WERI-Rb-1 (cell line): Measurements from ENCODE around the gene ID4.
A peak's percentile ranks its signal among the peaks of the same experiment; 100 is the strongest.

ENCODE experiments used
- DNase-seq: peaks from one replicate; pipeline ENCODE4 v3.0.0-alpha.2; 2020
- H3K27ac ChIP-seq: fragments of 250-450 bp; sonication (Bioruptor Pico); 2 replicates; pipeline ENCODE4 v1.5.1; 2020; ENCODE audit warnings: mild to moderate bottlenecking, moderate library complexity
- H3K27me3 ChIP-seq: fragments of 250-450 bp; sonication (Bioruptor Pico); 2 replicates; pipeline ENCODE4 v1.5.1; 2021; ENCODE audit warnings: mild to moderate bottlenecking, low read depth, moderate library complexity; ENCODE audit not compliant: insufficient read depth, severe bottlenecking
- H3K36me3 ChIP-seq: fragments of 250-450 bp; sonication (Bioruptor Pico); 2 replicates; pipeline ENCODE4 v1.5.1; 2020; ENCODE audit warnings: mild to moderate bottlenecking, moderate library complexity
- H3K4me3 ChIP-seq: 2 replicates; pipeline ENCODE4 v1.5.1; 2011; ENCODE audit warnings: low read depth, mild to moderate bottlenecking, control low read depth, low read length
- H3K9me3 ChIP-seq: fragments of 250-450 bp; sonication (Bioruptor Pico); 2 replicates; pipeline ENCODE4 v1.5.1; 2021; ENCODE audit warnings: mild to moderate bottlenecking, moderate library complexity; ENCODE audit not compliant: severe bottlenecking
- CTCF ChIP-seq: IDR thresholded peaks from 2 replicates; pipeline ENCODE4 v1.5.1; 2011; ENCODE audit warnings: low read depth, mild to moderate bottlenecking, control low read depth, inconsistent platforms, low read length

ID4 gene

DNA sequence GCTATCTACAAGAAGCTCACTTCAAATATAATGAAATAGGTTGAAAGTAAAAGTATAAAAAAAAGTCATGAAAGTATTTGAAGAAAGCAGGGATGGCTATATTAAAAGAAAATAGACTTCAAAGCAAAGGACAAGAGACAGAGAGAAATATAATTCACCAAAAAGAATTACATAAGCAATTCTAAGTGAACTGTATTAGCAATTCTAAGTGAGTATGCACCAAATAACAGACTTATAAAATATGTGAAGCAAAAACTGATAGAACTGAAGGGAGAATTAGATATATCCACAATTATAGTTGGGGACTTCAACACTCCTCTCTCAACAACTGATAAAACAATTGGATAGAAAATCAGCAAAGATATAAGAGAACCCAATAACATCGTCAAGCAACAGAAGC is 38.8 kb upstream of the ID4 start:
- H3K27me3 ChIP-seq = no peaks in the 10 kb centered on the region

GRCh38 chr6:19802656-19803055 is 34.5 kb upstream of the ID4 start:
- no peak for DNase-seq
- TF ChIP-seq CTCF = no peak
- Histone ChIP-seq H3K27ac (no peak overlapping the region), H3K9me3 (peaks cover 13% of the 10 kb centered on the region), H3K4me3 (no peak overlapping the region), H3K27me3 (no peaks in the 10 kb centered on the region), H3K36me3 (no peaks in the 10 kb centered on the region)

More for the DNA sequence above, 38.8 kb upstream of the ID4 start:
- H3K27ac ChIP-seq = no peak overlapping the region
- no peak for TF ChIP-seq CTCF
- H3K36me3 ChIP-seq = no peaks in the 10 kb centered on the region
- DNase-seq = no peak
- no peak overlapping the region for H3K4me3 ChIP-seq
- peaks cover 6% of the 10 kb centered on the region for H3K9me3 ChIP-seq

DNA sequence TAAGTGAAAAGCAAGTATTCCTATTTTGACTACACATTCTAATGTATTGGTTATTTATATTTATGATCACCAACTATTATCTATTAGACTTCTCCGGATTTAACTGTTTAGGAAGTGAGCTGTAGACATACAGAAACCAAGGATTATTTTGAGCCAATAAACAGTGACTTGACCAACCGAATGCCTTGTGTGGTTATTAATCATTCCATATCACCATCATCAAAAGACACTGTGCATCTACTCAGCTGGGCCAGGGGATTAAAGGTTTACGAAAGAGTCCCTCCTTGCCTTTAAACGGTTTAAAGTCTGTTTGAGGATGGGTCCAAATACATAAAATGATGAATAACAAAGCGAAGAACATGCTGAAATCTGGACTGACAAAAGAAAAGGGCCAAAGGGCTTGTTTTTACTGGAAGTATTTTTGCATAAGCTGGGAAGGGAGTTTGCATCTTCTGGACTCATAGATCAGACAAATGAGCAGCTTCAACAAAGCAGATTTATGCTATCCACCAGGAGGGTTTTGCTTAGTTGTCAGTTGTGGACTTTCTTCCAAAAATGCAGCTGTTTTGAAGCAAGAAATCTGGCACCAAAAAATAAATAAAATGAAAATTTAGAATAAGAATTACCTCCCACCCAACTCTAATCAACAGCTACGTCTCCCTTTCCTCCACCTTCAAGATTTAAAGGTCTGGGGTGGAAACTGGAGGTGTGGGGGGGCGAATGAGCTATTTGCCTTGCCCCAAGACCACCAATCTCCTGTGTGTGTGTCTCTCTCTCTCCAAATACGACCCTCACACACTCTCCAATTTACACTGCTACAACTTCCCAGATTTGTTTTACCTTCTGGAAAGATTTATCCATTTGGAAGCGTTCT is 33.6 kb upstream of the ID4 start:
- DNase-seq = peak; percentile 28

GRCh38 chr6:19804205-19805128 is 32.7 kb upstream of the ID4 start:
- H3K9me3 ChIP-seq = peaks cover 11% of the 10 kb centered on the region
- H3K27me3 ChIP-seq = no peaks in the 10 kb centered on the region
- H3K27ac ChIP-seq = peak overlapping the region; percentile 93
- H3K4me3 ChIP-seq = peak overlapping the region; percentile 74
- TF ChIP-seq CTCF = no peak
- no peaks in the 10 kb centered on the region for H3K36me3 ChIP-seq
- DNase-seq = peak; percentile 99

More for the DNA sequence above, 33.6 kb upstream of the ID4 start:
- no peaks in the 10 kb centered on the region for H3K27me3 ChIP-seq
- peak overlapping the region; percentile 74 for H3K4me3 ChIP-seq
- TF ChIP-seq CTCF = no peak
- no peaks in the 10 kb centered on the region for H3K36me3 ChIP-seq
- peak overlapping the region; percentile 93 for H3K27ac ChIP-seq
- peaks cover 11% of the 10 kb centered on the region for H3K9me3 ChIP-seq

DNA sequence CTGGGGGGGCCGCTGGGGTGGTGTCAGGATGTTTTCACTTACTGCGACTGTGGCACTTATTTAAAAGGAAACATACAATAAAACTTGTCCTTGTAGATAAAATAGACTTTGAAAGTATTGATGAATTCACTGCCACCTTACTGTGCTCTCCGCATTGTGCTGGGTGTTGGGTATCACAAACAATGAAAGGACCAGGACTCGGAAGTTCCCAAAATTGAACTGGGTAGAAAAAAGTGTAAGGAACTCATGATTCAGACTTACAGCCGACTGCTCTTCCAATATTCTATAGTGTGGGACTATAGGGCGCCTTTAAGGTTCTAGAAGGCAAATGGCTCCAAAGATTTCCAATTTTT is 32.1 kb upstream of the ID4 start:
- peak overlapping the region; percentile 57 for H3K4me3 ChIP-seq
- H3K27ac ChIP-seq = peak overlapping the region; percentile 93

More for the DNA sequence above, 32.1 kb upstream of the ID4 start:
- no peak for DNase-seq
- peaks cover 11% of the 10 kb centered on the region for H3K9me3 ChIP-seq
- no peak for TF ChIP-seq CTCF
- H3K36me3 ChIP-seq = no peaks in the 10 kb centered on the region
- no peaks in the 10 kb centered on the region for H3K27me3 ChIP-seq
